HG02678 (cell line): Measurements from ENCODE around the gene HYAL1.

ENCODE experiments used
- ATAC-seq: cut with Tn5 transposase; IDR thresholded peaks from one replicate; pipeline ENCODE4 v1.9.1; 2021; ENCODE audit warnings: mild to moderate bottlenecking, moderate library complexity; ENCODE audit not compliant: unreplicated experiment

The HYAL1 gene, protein sequence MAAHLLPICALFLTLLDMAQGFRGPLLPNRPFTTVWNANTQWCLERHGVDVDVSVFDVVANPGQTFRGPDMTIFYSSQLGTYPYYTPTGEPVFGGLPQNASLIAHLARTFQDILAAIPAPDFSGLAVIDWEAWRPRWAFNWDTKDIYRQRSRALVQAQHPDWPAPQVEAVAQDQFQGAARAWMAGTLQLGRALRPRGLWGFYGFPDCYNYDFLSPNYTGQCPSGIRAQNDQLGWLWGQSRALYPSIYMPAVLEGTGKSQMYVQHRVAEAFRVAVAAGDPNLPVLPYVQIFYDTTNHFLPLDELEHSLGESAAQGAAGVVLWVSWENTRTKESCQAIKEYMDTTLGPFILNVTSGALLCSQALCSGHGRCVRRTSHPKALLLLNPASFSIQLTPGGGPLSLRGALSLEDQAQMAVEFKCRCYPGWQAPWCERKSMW

DNA sequence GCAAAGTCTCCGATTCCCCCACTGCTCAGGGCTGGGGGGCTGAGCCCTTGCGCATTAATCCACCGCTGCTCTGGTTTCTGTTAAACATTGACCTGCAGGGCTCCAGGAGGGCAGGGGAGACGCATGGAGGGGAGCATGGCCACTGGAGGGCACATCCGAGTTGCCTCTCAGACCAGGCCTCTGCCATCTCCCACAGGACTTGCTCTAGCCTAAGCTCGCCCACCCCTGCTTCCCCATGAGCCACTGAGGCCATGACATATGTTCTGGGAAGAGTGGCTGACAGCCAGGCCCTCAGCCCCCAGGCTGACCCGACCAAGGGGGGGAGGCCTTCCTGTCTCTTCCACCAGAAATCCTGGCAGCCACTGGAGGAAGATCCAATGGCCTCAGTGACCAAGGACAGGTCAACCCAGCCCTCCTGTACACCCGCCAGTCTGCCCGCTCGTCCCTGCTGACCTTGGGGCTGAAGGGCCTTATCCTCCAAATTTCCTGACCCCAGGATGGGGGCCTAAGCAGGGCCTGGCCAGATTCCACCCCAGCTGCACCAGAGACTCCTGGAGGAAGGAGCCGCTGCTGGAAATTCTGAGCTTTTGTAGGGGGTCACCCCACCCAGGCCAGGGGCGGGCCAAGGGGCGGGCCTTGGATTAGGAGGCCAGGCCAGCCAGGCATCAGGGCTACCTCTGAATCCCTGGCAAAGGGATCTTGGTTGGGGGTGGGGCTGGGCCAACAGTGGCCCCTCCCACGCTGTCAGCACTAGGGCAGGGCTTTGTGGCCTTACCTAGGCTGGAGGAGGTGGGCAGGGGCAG lies at the start of gene HYAL1:
TSS of gene HYAL1 (minus strand) at position 562 of the 803 bp plus-strand sequence. CDS start 618 bp downstream, outside the sequence.
- ATAC-seq: no peak

DNA sequence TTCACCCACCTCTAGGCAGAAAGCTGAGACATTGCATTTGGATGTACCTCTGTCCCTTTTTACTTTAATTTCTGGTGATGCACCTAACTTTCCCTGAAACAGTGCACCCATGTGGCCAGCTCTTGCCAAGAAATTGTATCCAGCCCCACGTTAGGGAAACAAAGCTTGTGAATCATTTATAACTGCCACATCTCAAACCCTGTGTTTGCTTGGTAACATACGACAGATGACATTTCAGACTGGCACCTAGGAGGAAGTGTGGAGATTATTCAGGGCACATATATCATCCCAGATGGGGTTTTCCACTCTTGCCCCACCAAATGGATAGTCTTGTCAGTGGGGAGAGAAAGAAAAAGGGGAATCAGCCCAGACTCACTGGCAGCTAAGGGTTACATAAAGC lies 49.4 kb upstream of the HYAL1 start:
- ATAC-seq: no peak

DNA sequence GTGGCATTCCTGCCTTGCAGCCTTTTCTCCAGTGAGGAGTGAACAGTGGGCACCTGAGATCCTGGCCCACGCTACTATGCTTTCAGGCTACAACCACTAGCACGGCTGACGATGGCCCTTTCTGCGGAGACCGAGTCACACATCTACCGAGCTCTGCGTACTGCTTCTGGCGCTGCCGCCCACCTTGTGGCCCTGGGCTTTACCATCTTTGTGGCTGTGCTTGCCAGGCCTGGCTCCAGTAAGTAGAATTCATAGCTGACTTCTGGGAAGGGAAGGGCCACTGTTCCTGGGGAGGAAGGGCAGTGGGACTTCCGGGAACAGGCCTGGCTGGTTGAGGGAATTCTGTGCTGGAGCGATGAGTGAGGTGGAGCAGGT lies 47.9 kb upstream of the HYAL1 start:
- ATAC-seq: no peak

DNA sequence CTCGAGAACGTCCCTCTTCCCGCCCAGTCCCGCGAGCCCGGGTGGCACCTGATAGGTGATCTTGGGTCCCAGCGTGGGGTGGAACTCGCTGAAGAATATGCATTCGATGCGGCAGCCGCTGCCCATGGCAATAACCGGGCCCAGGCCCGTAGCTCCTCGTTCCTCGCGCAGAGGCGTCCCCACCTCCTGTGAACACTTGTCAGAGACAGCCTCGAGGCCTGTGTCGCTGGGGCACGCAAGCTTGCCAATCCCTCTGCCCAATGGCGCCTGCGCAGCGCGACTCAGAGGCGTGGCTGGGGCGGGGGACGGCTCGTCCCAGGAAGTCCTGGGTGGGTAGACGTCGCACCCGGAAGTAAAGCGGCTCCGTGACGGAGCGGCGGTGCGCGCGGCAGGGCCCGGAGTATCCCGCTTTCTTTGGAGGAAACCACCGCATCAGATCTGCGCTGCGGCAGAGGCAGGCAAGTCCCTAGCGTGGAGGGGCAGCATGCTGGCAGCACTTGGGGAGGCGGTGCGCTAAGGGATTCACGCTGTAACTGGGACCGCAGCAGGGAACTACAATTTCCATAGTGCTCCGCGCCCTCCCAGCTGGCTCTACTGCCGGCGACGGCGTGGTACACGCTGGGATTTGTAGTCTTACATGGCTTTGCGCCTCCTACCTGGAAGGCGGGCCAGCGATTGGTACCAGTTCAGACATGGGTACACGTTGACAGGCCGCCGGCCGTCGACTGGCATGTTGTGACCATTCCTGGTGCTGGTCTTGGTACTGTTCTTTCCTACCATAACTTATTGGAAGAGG lies 47.4 kb upstream of the HYAL1 start, which contains the start of the genes CYB561D2 and NPRL2:
TSS of gene CYB561D2 (plus strand) at position 336 of the 796 bp plus-strand sequence. CDS start 572 bp downstream, outside the sequence.
TSS of gene NPRL2 (minus strand) at position 249 of the 796 bp plus-strand sequence. CDS start at position 126, 123 bp downstream.
- peak; percentile 89 for ATAC-seq

DNA sequence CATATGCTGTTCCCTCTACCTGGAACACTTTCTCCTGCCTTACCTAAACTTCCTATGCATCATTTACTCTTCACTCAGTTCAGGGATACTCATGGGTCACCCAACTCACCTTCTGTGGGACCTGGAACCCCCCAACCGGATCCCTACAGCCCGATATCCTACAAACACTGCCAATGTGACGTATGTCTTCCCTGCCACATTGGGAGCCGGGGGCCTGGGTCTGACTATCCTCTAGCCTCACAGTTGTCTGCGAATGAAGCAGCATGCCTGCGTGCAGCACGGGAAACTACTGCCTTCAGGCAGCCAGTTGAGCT lies 46.8 kb upstream of the HYAL1 start:
- ATAC-seq: no peak

DNA sequence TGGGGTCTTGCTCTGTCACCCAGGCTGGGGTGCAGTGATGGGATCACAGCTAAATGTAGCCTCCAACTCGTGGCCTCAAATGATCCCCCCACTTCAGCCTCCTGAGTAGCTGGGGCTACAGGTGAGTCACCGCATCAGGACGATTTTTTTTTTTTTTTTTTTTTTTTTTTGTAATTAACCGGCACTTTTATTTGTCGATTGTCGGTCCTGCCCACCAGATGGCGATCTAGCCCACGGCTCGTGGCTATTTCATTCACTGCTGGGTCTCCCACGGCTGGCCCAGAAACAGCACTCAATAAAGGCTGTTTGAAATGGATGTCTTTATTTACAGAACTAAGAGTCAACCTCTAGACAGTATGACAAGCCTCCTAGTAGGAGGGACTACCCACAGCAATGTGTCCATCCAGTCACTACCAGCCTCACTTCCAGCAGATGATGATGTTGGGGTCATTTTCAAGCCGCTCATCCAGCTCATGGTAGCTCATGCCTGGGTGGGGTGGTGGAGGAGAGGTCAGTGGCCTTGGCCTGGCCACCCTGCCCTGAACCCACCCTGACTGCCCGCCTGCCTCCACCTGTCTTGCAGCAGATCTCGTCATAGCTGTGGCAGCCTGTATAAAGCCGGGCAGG lies 43.9 kb upstream of the HYAL1 start:
- no peak for ATAC-seq

DNA sequence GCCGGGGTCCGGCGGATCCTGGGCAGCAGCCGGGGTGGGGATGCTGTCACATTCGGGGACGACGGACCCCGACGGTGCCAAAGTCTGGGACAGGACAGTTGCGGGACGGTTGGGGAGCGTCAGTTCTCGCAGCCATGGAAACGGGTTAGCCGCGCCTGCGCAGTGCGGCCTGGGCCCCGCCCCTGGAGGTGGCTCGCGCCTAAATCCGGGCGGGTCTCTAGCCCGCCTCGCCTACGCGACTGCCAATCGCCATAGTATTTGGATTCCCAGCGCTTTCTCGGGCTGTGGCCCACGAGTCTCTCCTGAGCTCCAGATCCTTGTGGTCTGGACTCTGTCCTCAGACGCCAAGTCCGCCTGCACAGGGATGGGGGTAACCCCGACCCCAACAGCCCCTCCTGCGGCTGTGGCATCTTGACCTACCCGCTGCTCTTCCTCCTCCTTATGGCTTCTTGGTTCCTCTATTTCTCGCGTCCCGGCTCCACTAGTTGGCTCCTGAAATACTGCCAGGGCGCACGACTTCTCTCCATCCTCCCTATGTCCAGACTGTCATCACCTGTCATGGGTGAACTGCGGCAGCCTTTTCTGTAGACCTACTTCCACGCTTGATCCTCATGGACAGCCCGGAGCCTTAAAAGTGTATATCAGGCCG lies 42.3 kb upstream of the HYAL1 start, which contains the start of gene ZMYND10:
TSS of gene ZMYND10 (minus strand) at position 147 of the 649 bp plus-strand sequence. CDS start 153 bp downstream, outside the sequence.
- ATAC-seq: no peak

DNA sequence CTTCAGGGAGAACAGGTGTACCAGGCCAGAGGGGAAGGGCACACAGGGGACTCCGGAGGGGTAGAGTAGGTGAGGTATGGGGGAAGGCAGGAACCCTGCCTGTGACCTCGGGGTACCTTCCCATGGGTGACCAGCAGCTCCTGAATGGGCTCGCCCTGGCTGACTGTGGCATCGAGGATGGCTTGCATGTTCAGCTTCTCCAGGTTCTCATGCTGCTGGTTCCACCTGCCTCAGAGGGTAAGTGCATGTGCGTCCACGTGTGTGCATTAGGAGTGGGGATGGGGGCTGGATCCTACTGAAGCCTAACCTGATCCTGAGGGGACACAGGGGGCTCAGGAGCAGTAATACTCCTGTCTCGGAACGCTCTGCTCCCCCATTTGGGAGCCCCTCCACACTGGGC lies 41.6 kb upstream of the HYAL1 start:
- no peak for ATAC-seq

DNA sequence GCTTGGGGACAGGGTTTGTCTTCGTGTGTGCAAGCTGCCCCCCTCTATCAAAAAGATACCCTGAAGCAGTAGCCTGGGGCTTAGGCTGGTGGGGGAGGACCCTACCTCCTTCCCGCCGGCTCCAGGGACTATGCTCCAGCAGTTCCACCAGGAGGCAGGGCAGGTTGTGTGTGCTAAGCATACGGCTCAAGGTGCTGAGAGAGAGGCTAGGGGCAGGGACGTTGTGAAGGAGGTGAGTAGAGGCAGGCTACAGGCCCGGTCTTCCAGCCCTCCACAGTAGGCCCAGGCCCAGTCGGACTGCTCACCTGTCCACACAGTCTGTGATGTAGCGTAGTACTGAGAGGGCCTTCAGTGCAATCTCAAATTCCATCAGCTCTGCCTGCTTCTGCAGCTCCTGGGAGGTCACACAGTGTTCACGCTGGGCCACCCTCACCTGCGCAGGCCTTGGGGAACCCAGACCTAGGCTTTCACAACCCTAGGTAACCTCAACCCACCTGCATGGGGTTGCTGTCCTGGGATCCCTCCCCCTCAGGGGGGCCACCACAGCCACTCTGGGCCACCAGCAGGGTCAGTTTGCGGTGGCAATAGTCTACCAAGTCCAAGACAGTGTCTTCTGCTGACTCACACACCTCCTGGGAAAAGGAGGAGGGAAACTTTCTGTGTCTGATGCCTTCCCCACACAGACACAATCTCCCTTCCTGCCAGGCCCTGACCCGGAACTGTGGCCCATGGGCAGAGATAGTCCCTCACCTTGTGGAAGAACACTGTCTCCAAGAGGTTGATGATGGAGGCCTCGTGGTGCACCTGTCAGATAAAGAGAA lies 39.6 kb upstream of the HYAL1 start:
- no peak for ATAC-seq

DNA sequence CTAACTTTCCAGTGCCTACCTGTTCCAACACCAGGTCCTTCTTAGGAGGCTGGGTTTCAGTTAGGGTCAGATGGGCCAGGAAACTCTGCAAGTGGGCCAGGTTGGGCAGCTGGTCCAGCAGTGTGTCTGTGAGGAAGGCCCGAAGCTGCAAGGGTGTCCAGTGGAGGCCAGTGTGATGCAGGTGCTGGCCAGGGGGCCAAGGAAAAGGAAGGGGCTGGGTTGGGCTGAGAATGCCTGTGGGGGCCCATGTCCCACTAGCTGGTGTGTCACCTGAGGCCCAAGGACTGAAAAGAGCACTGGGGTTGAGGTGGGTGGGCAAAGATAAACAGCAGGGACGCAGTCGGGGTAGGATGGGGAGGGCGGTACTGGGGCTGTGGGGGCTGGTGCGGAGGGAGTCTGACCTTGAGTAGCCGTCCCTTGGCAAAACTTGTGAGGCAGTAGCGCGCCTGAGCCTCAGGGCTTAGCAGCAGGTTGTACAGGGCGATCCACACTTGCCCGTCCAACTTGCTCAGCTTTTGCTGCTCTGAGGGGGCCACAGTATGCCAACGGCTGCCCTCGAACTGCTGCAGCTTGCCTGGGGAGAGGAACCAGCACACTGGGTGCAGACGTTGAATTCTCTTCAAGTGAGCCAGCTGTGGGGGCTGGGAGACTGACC lies 38.7 kb upstream of the HYAL1 start:
- ATAC-seq: no peak

DNA sequence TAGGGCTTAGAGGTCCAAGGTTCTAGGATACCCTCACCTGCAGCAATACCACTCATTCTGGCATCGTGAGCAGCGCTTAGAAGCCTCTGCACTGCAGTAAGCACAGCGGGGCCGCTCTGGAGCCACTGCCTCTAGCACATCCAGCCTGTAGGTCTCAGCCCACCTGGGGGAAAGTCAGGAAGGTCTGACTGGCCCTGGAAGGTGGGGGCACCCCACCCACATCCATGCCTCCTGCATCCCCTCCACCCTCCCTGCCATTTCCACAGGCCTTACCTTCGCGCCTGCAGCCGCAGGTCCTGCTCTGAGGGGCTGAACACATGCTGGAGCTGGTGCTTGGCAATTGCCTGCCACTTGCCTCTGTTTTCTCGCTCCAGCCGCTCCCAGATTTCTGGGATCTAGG lies 38.2 kb upstream of the HYAL1 start:
- no peak for ATAC-seq

DNA sequence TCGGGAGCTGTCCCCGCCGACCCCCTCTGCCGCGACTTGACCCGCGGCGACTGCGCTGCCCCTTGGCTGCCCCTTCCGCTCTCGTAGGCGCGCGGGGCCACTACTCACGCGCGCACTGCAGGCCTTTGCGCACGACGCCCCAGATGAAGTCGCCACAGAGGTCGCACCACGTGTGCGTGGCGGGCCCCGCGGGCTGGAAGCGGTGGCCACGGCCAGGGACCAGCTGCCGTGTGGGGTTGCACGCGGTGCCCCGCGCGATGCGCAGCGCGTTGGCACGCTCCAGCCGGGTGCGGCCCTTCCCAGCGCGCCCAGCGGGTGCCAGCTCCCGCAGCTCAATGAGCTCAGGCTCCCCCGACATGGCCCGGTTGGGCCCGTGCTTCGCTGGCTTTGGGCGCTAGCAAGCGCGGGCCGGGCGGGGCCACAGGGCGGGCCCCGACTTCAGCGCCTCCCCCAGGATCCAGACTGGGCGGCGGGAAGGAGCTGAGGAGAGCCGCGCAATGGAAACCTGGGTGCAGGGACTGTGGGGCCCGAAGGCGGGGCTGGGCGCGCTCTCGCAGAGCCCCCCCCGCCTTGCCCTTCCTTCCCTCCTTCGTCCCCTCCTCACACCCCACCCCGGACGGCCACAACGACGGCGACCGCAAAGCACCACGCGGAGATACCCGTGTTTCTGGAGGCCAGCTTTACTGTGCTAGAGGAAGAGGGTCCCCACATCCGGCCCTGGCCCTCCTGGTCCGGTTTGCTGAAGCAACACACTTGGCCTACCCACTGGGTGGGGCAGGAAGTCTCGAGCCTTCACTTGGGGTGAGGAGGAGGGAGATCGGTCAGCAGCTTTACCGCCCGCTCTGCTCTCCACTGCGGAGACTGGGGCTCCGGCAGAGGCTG lies 37.3 kb upstream of the HYAL1 start, which contains the start of gene RASSF1:
TSS of gene RASSF1 (minus strand) at position 389 of the 882 bp plus-strand sequence. CDS start at position 358, 31 bp downstream.
- ATAC-seq: peak; percentile 21

DNA sequence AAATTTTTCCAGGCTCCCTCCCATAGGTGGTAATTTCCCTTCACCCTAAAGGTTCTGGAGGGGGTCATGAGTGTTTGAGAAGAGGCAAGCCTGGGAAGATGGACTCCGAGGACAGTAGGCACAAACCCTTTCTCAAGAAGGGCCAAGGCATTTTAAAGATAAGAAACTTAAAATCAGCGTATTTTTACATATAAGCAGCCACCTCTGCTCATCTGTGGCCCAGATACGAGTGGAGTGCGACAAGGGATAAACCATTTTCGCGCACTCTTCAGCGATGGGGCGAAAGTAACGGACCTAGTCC lies 36.7 kb upstream of the HYAL1 start:
- no peak for ATAC-seq

DNA sequence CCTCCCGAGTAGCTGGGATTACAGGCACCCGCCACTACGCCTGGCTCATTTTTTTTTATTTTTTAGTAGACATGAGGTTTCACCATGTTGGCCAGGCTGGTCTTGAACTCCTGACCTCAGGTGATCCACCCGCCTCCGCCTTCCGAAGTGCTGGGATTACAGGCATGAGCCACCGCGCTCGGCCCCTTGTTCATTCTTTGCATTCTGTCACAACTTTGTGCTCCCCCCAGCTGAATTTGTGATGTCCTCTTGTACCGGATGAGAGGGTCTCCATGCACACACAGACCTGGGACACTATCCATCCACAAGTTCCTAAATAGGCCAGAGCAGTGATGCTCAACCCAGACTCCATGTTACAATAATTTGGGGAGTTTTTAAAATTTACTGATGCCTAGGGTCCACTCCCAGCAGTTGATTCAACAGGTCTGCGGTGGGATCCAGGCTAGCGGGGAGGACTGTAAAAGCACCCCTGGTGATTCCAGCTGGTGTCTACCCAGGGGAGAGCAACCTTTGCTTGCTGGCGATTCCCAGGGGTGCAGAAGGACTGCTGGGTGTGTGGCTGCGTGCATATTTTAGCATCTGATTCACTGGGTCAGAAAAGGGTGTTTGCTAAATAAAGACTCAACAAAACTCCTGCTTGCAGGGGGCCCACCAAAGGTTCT lies 36.2 kb upstream of the HYAL1 start:
- ATAC-seq: no peak

DNA sequence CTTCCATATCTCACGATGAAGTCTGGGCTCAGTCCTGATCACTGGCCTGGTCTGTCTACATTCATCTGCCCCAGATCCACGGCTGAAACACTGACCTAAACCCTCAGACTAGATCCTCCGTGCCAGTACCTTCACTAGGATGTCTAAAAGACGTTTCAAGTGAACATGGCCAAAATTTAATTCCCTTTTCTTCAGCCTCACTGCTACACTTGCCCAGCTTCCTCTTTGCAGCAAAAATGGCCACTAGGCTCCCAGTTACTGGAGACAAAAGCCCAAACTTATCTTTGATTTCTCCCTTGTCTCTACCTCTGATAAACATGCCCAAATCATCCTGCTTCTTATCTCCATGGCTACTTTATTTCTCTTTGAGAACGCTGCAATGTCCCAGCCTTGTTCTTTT lies 35.6 kb upstream of the HYAL1 start:
- ATAC-seq: no peak

DNA sequence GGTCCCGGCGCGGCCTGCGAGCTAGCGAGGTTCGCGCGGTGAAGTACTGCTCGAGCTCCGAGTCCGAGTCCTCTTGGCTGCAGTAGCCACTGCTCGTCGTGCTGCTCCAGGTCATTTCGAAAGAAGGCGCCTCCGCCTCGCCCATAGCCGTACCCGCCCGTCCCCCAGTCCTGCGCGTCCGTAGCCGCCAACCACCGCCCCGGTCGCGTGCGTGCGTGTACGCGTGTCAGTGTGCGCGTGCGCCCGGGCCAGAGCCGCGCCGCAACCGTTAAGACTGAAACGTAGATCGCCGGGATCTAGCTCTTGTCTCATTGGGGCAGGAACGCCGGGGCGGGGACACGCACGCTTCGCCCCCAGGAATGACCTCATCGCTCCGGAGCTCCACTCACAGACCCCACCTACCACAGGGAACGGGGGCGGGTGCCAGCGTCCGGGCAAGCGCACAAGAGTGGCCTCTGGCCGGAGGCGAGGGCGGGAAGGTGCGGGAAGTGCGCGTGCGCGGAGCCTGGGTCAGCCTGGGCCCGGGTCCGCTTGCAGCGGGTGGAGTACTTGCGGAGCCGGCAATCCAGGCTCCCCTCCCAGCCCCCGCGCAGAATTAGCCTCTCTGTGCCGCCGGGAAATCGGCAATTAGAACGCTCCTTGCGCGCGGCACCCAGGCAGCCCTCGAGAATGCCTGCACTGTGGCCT lies 33.9 kb upstream of the HYAL1 start:
- ATAC-seq: peak; percentile 72
